Measurements from ENCODE around the gene STXBP1. TPM values are rescaled to one million over a fixed set of nuclear protein-coding genes. Genes with fewer than 3 reads are reported as not detected.

STXBP1 gene
- total and polyA plus RNA-seq, 2 of the 4 experiments (the other 2 are of a cell fraction) = 15.8 to 22.6 TPM

DNA sequence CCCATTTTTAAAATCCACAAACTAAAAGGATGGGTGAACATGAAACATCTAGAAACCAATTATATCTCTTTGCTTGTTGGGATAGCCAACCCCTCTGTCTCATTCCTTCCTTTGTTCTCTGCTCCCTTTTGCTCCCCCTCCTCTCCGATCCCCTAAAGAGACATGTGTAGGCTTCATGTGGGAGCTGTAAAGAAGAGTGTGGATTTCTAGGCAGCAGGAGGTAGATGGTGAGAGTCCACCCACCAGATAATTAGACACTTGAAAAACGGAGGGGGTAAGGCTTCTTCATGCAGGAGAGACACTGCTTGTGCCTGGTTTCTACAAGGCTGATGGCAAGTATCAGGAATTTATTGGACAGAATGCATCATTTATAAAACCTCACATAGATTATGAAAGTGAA is 67.4 kb downstream of the STXBP1 start:
- Histone ChIP-seq H4K20me1 (ENCODE audit: insufficient read depth, low read length) (no peaks in the 10 kb centered on the region), H3K27me3 (ENCODE audit: control insufficient read depth, insufficient read depth, low read length) (no peaks in the 10 kb centered on the region), H2BK20ac (ENCODE audit: low read depth, low read length) (no peak overlapping the region), H3K79me1 (ENCODE audit: low read depth in 1 of 2, low read length in 2 of 2) (no peaks in the 10 kb centered on the region), H3K4ac (ENCODE audit: low read depth, low read length) (no peak overlapping the region), H2BK120ac (ENCODE audit: low read depth, low read length) (no peak overlapping the region), H3K36me3 (ENCODE audit: control insufficient read depth, insufficient read depth, low read length) (peaks cover 67% of the 10 kb centered on the region), H2BK5ac (ENCODE audit: low read depth, low read length, poor library complexity, severe bottlenecking) (no peak overlapping the region), H2AFZ (replicated peaks; ENCODE audit: low read length, poor library complexity) (no peak overlapping the region), H4K5ac (ENCODE audit: low read depth, low read length) (no peak overlapping the region), H3K4me2 (ENCODE audit: low read depth, low read length) (no peak overlapping the region), H2AK9ac (replicated peaks; ENCODE audit: low read depth, low read length, poor library complexity) (no peak overlapping the region), H2BK15ac (ENCODE audit: low read depth, low read length) (no peak overlapping the region), H3K18ac (ENCODE audit: low read depth, low read length) (no peak overlapping the region), H3K56ac (ENCODE audit: extremely low read depth, insufficient read depth, low read length) (no peak overlapping the region), H4K8ac (ENCODE audit: low read depth in 2 of 2, low read length in 2 of 2) (no peak overlapping the region), H3K4me1 (ENCODE audit: control insufficient read depth, insufficient read depth, low read length) (peaks cover 8% of the 10 kb centered on the region), H3K14ac (replicated peaks; ENCODE audit: low read depth, low read length) (no peak overlapping the region), H3K23ac (ENCODE audit: low read depth, low read length) (no peak overlapping the region), H3K9me1 (ENCODE audit: insufficient read depth, low read length) (peaks cover 11% of the 10 kb centered on the region), H2AK5ac (ENCODE audit: low read depth, low read length) (no peak overlapping the region), H3K9ac (ENCODE audit: low read depth, low read length) (no peak overlapping the region), H3K27ac (ENCODE audit: insufficient read depth, low read length) (no peak overlapping the region), H3K4me3 (ENCODE audit: insufficient read depth, low read depth, low read length) (no peak overlapping the region), H4K91ac (ENCODE audit: insufficient read depth, low read depth, low read length) (no peak overlapping the region), H3K9me3 (ENCODE audit: control insufficient read depth, insufficient read depth, low read length) (no peaks in the 10 kb centered on the region)
- whole genome bisulfite sequencing, 2 experiments (ENCODE audit: extremely low coverage in 2 of 2, insufficient read length in 1 of 2) = no CpG with 5 or more reads among the region's 2 CpGs
- ChIA-PET CTCF (no interaction called here), POLR2A (ENCODE audit: unreplicated experiment) (no interaction called here)
- BruUV-seq (replicated peaks) = no TSS peak
- intact Hi-C loops (cut with micrococcal nuclease) (no loop called here), in situ Hi-C loops (cut with MboI; ENCODE audit: low sequenced_read_pairs) (no loop called here), dilution Hi-C loops (cut with HindIII; ENCODE audit: low sequenced_read_pairs, unreplicated experiment) (no loop called here)
- DNase-seq (no peak), ATAC-seq (ENCODE audit: low read depth) (no peak)
- TF ChIP-seq NFE2L2 (IDR thresholded peaks at IDR 0.05; ENCODE audit: low read depth, low read length) (no peak), CEBPB (IDR thresholded peaks at IDR 0.05; ENCODE audit: low read depth, low read length) (no peak), USF2 (IDR thresholded peaks at IDR 0.05; ENCODE audit: low read depth, low read length) (no peak), SMC3 (IDR thresholded peaks at IDR 0.05; ENCODE audit: low read depth, low read length) (no peak)
